Measurements from ENCODE around the gene NCK2.

The NCK2 gene

GRCh38 chr2:105789745-105790460 is 45.2 kb downstream of the NCK2 start:
- Histone ChIP-seq H3K27me3 (replicated peaks; ENCODE audit: insufficient read depth, low read length) (no peaks in the 10 kb centered on the region), H3K79me2 (ENCODE audit: low read length) (peaks cover 99% of the 10 kb centered on the region), H4K20me1 (ENCODE audit: insufficient read depth, low read length) (0 out of 2 replicates have a peak, but pooled peaks cover 7% of the 10 kb centered on the region), H2AFZ (ENCODE audit: low read length) (no peak overlapping the region), H3K9ac (ENCODE audit: low read length) (peak overlapping the region; percentile 49), H3K4me3 (ENCODE audit: low read length) (no peak overlapping the region), H3K27ac (ENCODE audit: low read length) (peak overlapping the region; percentile 87), H3K9me2 (replicated peaks; ENCODE audit: insufficient read depth, low read length) (no peaks in the 10 kb centered on the region), H3K36me3 (replicated peaks; ENCODE audit: insufficient read depth, low read length) (no peaks in the 10 kb centered on the region), H3K4me2 (ENCODE audit: low read depth, low read length) (peak overlapping the region; percentile 52), H3F3A (ENCODE audit: insufficient read depth, low read length) (peaks cover 27% of the 10 kb centered on the region), H3K4me1 (ENCODE audit: low read length) (peaks cover 61% of the 10 kb centered on the region), H3K9me3 (replicated peaks; ENCODE audit: insufficient read depth, low read length) (no peaks in the 10 kb centered on the region)
- TF ChIP-seq EZH2 (optimal IDR thresholded peaks at IDR 0.05; ENCODE audit: low read depth, low read length) (no peak), CTCF (IDR thresholded peaks at IDR 0.05; ENCODE audit: low read length) (peak; percentile 20)
- DNase-seq, result peak; percentile 74

- H2AFZ ChIP-seq (ENCODE audit: low read length), result no peak overlapping the region
- H3K36me3 ChIP-seq (replicated peaks; ENCODE audit: insufficient read depth, low read length), result no peaks in the 10 kb centered on the region
- peak overlapping the region; percentile 52 for H3K4me2 ChIP-seq (ENCODE audit: low read depth, low read length)
- H4K20me1 ChIP-seq (ENCODE audit: insufficient read depth, low read length), result 0 out of 2 replicates have a peak, but pooled peaks cover 4% of the 10 kb centered on the region
- H3F3A ChIP-seq (ENCODE audit: insufficient read depth, low read length), result peaks cover 34% of the 10 kb centered on the region
- DNase-seq, result peak; percentile 64
- H3K4me3 ChIP-seq (ENCODE audit: low read length), result no peak overlapping the region
- no peaks in the 10 kb centered on the region for H3K27me3 ChIP-seq (replicated peaks; ENCODE audit: insufficient read depth, low read length)
- no peaks in the 10 kb centered on the region for H3K9me3 ChIP-seq (replicated peaks; ENCODE audit: insufficient read depth, low read length)
- H3K9ac ChIP-seq (ENCODE audit: low read length), result peak overlapping the region; percentile 49
- no peaks in the 10 kb centered on the region for H3K9me2 ChIP-seq (replicated peaks; ENCODE audit: insufficient read depth, low read length)
- H3K4me1 ChIP-seq (ENCODE audit: low read length), result peaks cover 68% of the 10 kb centered on the region
- no peak for TF ChIP-seq EZH2 (optimal IDR thresholded peaks at IDR 0.05; ENCODE audit: low read depth, low read length)
- no peak for TF ChIP-seq EZH2phosphoT487 (IDR thresholded peaks at IDR 0.05; ENCODE audit: low read length)
- TF ChIP-seq CTCF (IDR thresholded peaks at IDR 0.05; ENCODE audit: low read length), result no peak
- H3K27ac ChIP-seq (ENCODE audit: low read length), result peak overlapping the region; percentile 87
- peaks cover 99% of the 10 kb centered on the region for H3K79me2 ChIP-seq (ENCODE audit: low read length)
Measured at GRCh38 chr2:105790461-105791149, 45.9 kb downstream of the NCK2 start.

DNA sequence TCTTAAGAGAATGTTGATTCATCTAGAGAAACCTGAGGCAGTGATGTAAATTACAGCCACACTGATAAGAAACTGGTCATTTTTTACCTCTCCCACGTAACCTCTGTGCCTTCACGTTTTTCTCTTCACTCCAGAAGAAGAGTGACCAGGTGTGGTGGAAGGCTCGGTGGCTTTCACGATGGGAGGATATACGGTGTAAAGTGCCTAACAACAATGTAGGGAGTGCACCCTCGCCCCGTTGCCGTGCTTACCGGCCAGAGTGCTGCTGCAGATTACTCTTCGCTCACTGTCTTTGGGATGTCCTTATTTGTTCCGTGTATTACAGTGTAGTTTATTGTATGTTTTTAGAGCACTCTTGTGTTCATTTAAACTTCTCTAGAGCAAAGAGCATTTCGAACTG is 46.5 kb downstream of the NCK2 start:
- Histone ChIP-seq H3K4me1 (ENCODE audit: low read length) (peaks cover 75% of the 10 kb centered on the region), H3K4me2 (ENCODE audit: low read depth, low read length) (peak overlapping the region; percentile 52), H3K27me3 (replicated peaks; ENCODE audit: insufficient read depth, low read length) (no peaks in the 10 kb centered on the region), H3K36me3 (replicated peaks; ENCODE audit: insufficient read depth, low read length) (no peaks in the 10 kb centered on the region), H3K9me3 (replicated peaks; ENCODE audit: insufficient read depth, low read length) (no peaks in the 10 kb centered on the region), H2AFZ (ENCODE audit: low read length) (no peak overlapping the region), H3K9me2 (replicated peaks; ENCODE audit: insufficient read depth, low read length) (no peaks in the 10 kb centered on the region), H3K79me2 (ENCODE audit: low read length) (peaks cover 99% of the 10 kb centered on the region), H3K27ac (ENCODE audit: low read length) (peak overlapping the region; percentile 87), H3F3A (ENCODE audit: insufficient read depth, low read length) (peaks cover 40% of the 10 kb centered on the region), H3K4me3 (ENCODE audit: low read length) (no peak overlapping the region), H4K20me1 (ENCODE audit: insufficient read depth, low read length) (no peaks in the 10 kb centered on the region), H3K9ac (ENCODE audit: low read length) (peak overlapping the region; percentile 49; the same call in 1 of the 2 replicates)
- no peak for DNase-seq
- TF ChIP-seq EZH2phosphoT487 (IDR thresholded peaks at IDR 0.05; ENCODE audit: low read length), result no peak
- no peak for TF ChIP-seq EZH2 (optimal IDR thresholded peaks at IDR 0.05; ENCODE audit: low read depth, low read length)
- TF ChIP-seq CTCF (IDR thresholded peaks at IDR 0.05; ENCODE audit: low read length), result no peak

Data from MM.1S (cell line).